ENCODE measurements around the gene MLLT6. TPM values are rescaled to one million over a fixed set of nuclear protein-coding genes. Genes with fewer than 3 reads are reported as not detected.
A peak's percentile ranks its signal among the peaks of the same experiment; 100 is the strongest.
"Not testable (repeated sequence)": the region's sequence is repeated elsewhere in the genome, so short reads cannot be mapped to it uniquely, and the experiment has no call there.

MLLT6 gene
- polyA plus RNA-seq, 2 of the 4 experiments (the other 2 are of a cell fraction), result 28.3 to 28.9 TPM

GRCh38 chr17:38725066-38725465 lies 20.0 kb downstream of the MLLT6 start:
- POLR2A ChIA-PET, result no interaction called here
- ATAC-seq, result peak in 1 of 2 experiments; percentile 9; a peak in 2 of 6 replicates
- Histone ChIP-seq H3K4me2 (no peak overlapping the region), H3K27ac (no peak overlapping the region), H3K9me3 (no peaks in the 10 kb centered on the region), H3K4me1 (peaks cover 12% of the 10 kb centered on the region; the same call in 2 of the 3 replicates), H3K4me3 (no peak overlapping the region)
- CTCF ChIA-PET, result interaction anchor here (1.3 to 12.9 kb wide), 5 partner anchors 10 to 58 kb away, joined by 3 to 102 read pairs (median 4); no protein-coding TSS in a partner anchor
- TF ChIP-seq HOXB5 (CRISPR knock-in tag; IDR thresholded peaks at IDR 0.05), result no peak
- no peak for TF ChIP-seq CBX8 (IDR thresholded peaks at IDR 0.05)
- no peak for TF ChIP-seq BCL3 (IDR thresholded peaks at IDR 0.05)
- no peak for TF ChIP-seq JUNB (IDR thresholded peaks at IDR 0.05)
- TF ChIP-seq HEYL (CRISPR knock-in tag; IDR thresholded peaks at IDR 0.05), result no peak
- TF ChIP-seq ZNF302 (CRISPR knock-in tag; IDR thresholded peaks at IDR 0.05), result no peak
- TF ChIP-seq EHF (CRISPR knock-in tag; IDR thresholded peaks at IDR 0.05), result no peak
- no peak for TF ChIP-seq MYC (IDR thresholded peaks at IDR 0.05; ENCODE audit: borderline replicate concordance, low read length)
- no peak for TF ChIP-seq RNF2 (IDR thresholded peaks at IDR 0.05; ENCODE audit: borderline replicate concordance, low read depth)
- TF ChIP-seq TP53 (CRISPR knock-in tag; IDR thresholded peaks at IDR 0.05), result no peak
- no peak for TF ChIP-seq CHD4 (IDR thresholded peaks at IDR 0.05; ENCODE audit: borderline replicate concordance)
- no peak for TF ChIP-seq HES2 (IDR thresholded peaks at IDR 0.05)
- TF ChIP-seq FOSL2 (IDR thresholded peaks at IDR 0.05), result no peak
- no peak for TF ChIP-seq FOSL2 (CRISPR knock-in tag; IDR thresholded peaks at IDR 0.05)
- TF ChIP-seq JUN (IDR thresholded peaks at IDR 0.05), result no peak
- no peak for TF ChIP-seq HOXB13 (CRISPR knock-in tag; IDR thresholded peaks at IDR 0.05; ENCODE audit: low read depth)
- no peak for DNase-seq (ENCODE audit: low read depth in 1 of 2, low spot score in 1 of 2)
- WGBS (ENCODE audit: missing lambda C conversion rate), result 87% methylated on average over 10 of the region's 10 CpGs
- FAIRE-seq, result no peak

- H3K9me3 ChIP-seq, ATAC-seq, H3K27ac ChIP-seq, H3K4me3 ChIP-seq, POLR2A ChIA-PET, H3K4me2 ChIP-seq, FAIRE-seq: not testable (repeated sequence)
- CTCF ChIA-PET, result interaction anchor here (1.1 to 2.0 kb wide), 5 partner anchors 9 to 58 kb away, joined by 3 to 14 read pairs (median 4); no protein-coding TSS in a partner anchor
- H3K4me1 ChIP-seq, result peaks cover 14% of the 10 kb centered on the region
- peak in 1 of 2 experiments; percentile 66 for DNase-seq (ENCODE audit: low read depth in 1 of 2, low spot score in 1 of 2)
- 50% methylated on average over 8 of the region's 8 CpGs for WGBS (ENCODE audit: missing lambda C conversion rate)
Observed at GRCh38 chr17:38726145-38726544, 21.1 kb downstream of the MLLT6 start.

GRCh38 chr17:38727736-38728135 lies 22.7 kb downstream of the MLLT6 start:
- Histone ChIP-seq H3K4me3 (no peak overlapping the region), H3K4me2 (no peak overlapping the region), H3K27ac (no peak overlapping the region), H3K9me3 (no peaks in the 10 kb centered on the region), H3K4me1 (peaks cover 27% of the 10 kb centered on the region)
- FAIRE-seq, result no peak
- TF ChIP-seq BCL3 (IDR thresholded peaks at IDR 0.05) (no peak), CBX2 (IDR thresholded peaks at IDR 0.05; ENCODE audit: borderline replicate concordance, low read depth) (no peak), EHMT2 (IDR thresholded peaks at IDR 0.05; ENCODE audit: low read depth) (no peak), POLR2A (IDR thresholded peaks at IDR 0.05; ENCODE audit: low read length) (no peak), ZC3H11A (IDR thresholded peaks at IDR 0.05) (no peak)
- CTCF ChIA-PET, result interaction anchor here (0.6 to 5.6 kb wide), 12 partner anchors 8 to 425 kb away, joined by 3 to 56 read pairs (median 4); partner anchors contain the start of genes EPOP and PSMB3
- WGBS (ENCODE audit: missing lambda C conversion rate), result 93% methylated on average over 5 of the region's 5 CpGs
- no peak for ATAC-seq
- POLR2A ChIA-PET, result no interaction called here
- DNase-seq (ENCODE audit: low read depth in 1 of 2, low spot score in 1 of 2), result no peak

All from A549 (cell line).